SU-DHL-6 (cell line): ENCODE measurements around the gene MARCHF3.

Experiments used
- EZH2phosphoT487 ChIP-seq: fragments of 200-600 bp; sonication (generic), shearing (Covaris generic); conservative IDR thresholded peaks from 2 replicates; pipeline ENCODE4 v1.6.1; 2018; ENCODE audit warnings: mild to moderate bottlenecking, antibody characterized with exemption, low read length, moderate library complexity, mixed read lengths
- TF ChIP-seq, protein P1 (sequence below): fragments of 200-600 bp; sonication (generic); IDR thresholded peaks from one replicate; pipeline ENCODE4 v1.5.1; 2017; ENCODE audit warnings: antibody characterized with exemption, mild to moderate bottlenecking, low read length, moderate library complexity; ENCODE audit not compliant: insufficient read depth, poor library complexity, severe bottlenecking

DNA sequence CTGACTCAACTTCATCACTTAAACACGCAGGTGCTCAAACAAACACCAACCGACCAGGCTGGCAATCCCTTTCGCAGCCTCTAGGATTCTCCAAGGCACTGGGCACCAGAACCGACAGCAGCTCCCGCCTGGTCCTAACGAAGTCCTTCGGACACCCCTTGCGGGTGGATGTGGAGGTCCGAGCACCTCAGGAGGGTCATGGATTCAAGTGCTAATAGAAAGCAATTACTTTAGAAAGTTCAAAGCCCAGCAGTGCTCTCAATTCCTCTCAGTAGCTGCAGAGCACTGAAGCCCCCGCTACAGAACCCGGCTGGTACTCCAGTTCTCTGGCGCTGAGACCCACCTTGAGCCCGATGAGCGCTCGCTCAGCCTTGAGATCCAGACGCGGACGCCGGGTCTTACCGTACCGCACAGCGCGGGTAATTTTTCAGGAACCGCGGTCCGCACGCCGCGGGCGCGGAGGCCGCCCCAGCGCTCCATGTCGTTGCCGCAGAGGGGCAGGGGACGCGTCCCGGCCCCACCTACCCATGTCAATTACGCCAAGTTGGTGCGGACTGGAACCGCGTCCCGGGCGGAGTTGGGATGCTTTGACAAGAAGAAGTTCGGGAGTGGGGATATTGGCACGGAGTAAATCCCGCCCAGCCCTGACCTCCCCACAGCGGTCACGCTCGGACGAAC, 638 bp downstream of the MARCHF3 start:
- TF ChIP-seq, protein P1, sequence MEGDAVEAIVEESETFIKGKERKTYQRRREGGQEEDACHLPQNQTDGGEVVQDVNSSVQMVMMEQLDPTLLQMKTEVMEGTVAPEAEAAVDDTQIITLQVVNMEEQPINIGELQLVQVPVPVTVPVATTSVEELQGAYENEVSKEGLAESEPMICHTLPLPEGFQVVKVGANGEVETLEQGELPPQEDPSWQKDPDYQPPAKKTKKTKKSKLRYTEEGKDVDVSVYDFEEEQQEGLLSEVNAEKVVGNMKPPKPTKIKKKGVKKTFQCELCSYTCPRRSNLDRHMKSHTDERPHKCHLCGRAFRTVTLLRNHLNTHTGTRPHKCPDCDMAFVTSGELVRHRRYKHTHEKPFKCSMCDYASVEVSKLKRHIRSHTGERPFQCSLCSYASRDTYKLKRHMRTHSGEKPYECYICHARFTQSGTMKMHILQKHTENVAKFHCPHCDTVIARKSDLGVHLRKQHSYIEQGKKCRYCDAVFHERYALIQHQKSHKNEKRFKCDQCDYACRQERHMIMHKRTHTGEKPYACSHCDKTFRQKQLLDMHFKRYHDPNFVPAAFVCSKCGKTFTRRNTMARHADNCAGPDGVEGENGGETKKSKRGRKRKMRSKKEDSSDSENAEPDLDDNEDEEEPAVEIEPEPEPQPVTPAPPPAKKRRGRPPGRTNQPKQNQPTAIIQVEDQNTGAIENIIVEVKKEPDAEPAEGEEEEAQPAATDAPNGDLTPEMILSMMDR: no peak
- TF ChIP-seq EZH2phosphoT487: no peak
